Measurements from ENCODE around the gene BLMH. TPM values are rescaled to one million over a fixed set of nuclear protein-coding genes. Genes with fewer than 3 reads are reported as not detected.

Gene BLMH
- total and polyA plus RNA-seq, 9 of the 15 experiments (the other 6 are each of a cell fraction or from before 2014, with no cell fraction given), result 26.0 to 118 (median 67.3) TPM

GRCh38 chr17:30292286-30292858 lies 628 bp upstream of the BLMH start (continued):
- no peak for TF ChIP-seq RREB1 (CRISPR knock-in tag; IDR thresholded peaks at IDR 0.05)
- TF ChIP-seq POLR3G (IDR thresholded peaks at IDR 0.05; ENCODE audit: extremely low read depth, insufficient read length, insufficient replicate concordance), result no peak
- TF ChIP-seq ZNF41 (CRISPR knock-in tag; conservative IDR thresholded peaks at IDR 0.05), result no peak
- no peak for TF ChIP-seq ZNF395 (CRISPR knock-in tag; IDR thresholded peaks at IDR 0.05)
- TF ChIP-seq MLLT1 (IDR thresholded peaks at IDR 0.05), result no peak
- TF ChIP-seq CBX2 (IDR thresholded peaks at IDR 0.05; ENCODE audit: insufficient read depth, low read length, poor library complexity, severe bottlenecking), result no peak
- no peak for TF ChIP-seq DMBX1 (CRISPR knock-in tag; IDR thresholded peaks at IDR 0.05; ENCODE audit: borderline replicate concordance)
- no peak for TF ChIP-seq ELK3 (CRISPR knock-in tag; IDR thresholded peaks at IDR 0.05)
- no peak for TF ChIP-seq MIER1 (IDR thresholded peaks at IDR 0.05; ENCODE audit: low read depth)
- no peak for TF ChIP-seq YBX1 (IDR thresholded peaks at IDR 0.05)
- no peak for TF ChIP-seq TFAM (CRISPR knock-in tag; conservative IDR thresholded peaks at IDR 0.05)
- TF ChIP-seq CBFA2T3 (IDR thresholded peaks at IDR 0.05), result no peak
- TF ChIP-seq GTF3C2 (IDR thresholded peaks at IDR 0.05; ENCODE audit: borderline replicate concordance, extremely low read depth, insufficient read length), result no peak
- peak; percentile 9; the same call in 1 of the 2 replicates for TF ChIP-seq POLR2H (tag; IDR thresholded peaks at IDR 0.05; ENCODE audit: low read depth)
- no peak for TF ChIP-seq ZNF143 (CRISPR knock-in tag; IDR thresholded peaks at IDR 0.05)

All from K562 (cell line).